Inferior parietal cortex (tissue), 1 donor: Measurements from ENCODE around the gene ST3GAL4.
"Not testable (repeated sequence)": the region's sequence is repeated elsewhere in the genome, so short reads cannot be mapped to it uniquely, and the experiment has no call there.

Experiments used
- DNase-seq: peaks from one replicate; pipeline ENCODE4 v3.0.0-alpha.2; 2016; ENCODE audit errors: extremely low spot score

ST3GAL4 gene

DNA sequence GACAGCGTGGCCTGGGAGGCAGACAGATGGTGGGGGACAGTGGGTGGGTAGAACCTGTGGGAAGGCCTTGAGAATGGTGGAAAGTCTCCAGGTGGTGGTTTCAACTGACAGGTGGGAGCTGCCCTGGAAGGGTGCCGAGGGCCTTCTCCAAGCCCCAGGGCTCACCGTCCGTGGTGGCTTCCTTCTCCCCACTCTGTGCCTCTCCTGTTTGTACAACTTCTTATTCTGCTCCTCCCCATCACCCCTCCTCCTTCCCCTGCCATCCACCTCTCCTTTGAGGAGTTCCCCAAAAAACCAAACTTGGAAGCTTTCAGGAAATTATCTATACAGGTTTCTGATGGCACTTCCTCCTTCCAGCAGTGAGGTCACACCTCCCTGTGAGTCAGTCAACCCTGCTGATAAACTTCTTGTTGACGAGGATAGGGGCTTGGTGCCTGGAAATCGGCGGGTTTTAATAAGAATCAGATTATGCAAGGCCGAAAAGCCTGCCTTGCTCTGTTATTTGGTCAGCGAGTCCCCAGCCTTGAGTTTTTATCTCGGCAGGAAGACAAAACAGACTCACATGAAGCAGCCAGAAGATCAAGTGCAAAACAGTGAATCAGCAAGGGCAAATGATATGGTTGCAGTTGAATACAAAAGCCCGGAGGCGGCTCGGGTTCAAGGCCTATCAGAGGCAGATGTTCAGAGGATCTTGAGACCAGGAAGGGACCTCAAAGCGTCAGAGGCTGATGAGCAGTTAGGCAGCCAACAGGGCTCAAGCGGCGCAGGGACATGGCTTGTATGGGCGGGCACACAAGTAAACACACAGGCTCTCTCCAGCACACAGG lies 9.5 kb upstream of the ST3GAL4 start:
- DNase-seq = no peak

GRCh38 chr11:126346586-126346940 lies 8.9 kb upstream of the ST3GAL4 start:
- no peak for DNase-seq

GRCh38 chr11:126346946-126347345 lies 8.5 kb upstream of the ST3GAL4 start:
- DNase-seq = not testable (repeated sequence)

DNA sequence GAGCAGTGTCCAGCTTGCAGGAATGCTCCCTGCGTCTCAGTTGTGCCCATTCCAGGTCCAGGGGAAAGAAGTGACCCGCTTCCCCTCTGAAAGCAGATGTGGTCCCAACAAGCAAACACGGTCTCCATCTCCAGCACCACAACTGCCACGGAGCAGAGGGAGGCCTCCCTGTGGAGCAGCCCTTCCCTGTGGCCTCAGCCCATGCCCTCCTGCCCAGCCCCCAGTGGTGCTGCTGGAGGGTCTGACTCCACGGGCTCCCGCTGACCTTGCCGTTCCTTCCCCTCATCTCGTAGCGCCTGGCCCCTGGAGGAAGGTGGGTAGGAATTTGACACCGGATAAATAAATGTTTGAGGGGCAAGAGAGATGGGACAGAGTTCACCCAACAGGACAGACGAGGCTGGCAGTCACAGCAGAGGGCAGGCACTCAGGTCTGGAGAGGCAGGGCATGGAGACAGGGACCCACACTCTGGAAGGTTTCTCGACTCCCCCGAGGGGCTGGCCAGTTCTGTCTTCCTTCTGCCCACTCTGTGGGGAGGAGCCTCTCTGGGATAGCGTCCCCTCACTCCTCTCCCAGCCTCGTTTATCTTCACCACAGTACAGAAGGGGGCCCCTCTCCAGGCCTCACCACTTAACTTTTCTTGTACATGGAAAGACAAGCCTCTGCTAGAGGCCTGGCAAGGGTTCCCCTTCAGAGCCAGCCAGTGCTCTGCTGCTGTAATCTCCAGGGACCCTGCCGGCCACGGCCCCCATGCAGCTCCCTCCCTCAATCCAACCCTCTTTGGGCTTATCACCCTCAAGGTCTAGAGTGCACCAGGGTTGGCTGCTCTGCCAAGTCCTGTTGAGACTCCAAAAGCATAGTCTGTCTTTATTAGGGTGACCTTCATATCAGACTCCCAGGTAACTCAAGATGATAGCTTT lies 7.5 kb upstream of the ST3GAL4 start:
- DNase-seq = no peak

GRCh38 chr11:126348806-126349582 lies 6.5 kb upstream of the ST3GAL4 start:
- no peak for DNase-seq

DNA sequence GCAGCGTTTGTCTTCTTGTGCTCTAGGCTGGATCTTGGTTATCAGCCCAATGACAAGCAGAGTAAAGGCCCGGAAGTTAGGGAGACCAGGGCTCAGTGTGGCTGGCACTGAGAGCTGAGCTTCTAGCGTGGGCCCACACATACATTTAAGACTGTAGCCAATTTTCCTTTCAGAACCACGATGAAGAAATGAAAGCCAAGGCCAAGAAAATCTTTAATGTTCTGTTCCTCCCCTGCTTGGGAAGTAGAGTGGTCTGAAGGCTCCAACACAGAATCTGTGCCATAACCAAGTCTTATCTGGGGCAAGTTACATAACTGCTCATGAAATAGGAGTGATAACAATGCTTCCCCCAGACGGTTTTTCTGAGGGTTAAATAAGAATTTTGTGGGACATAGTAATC lies 4.7 kb upstream of the ST3GAL4 start:
- no peak for DNase-seq

DNA sequence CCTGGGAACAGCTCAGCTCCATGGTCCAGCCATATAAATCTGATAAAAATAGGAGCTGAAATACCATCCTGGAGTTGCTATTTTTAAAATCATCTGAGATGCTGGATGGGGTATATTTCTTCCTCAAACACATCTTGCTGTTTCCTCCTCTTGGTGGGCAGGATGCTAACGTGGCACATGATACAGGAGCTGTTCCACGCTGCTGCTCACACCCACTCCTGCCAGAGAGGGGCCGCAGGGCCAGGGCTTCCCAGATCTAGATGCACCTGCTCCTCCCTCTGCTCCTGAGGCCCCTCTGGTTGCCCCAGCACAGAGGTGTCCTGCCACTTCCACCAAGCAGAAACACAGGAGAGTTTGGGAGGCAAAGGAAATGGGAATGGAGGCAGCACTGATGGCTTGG lies 3.3 kb upstream of the ST3GAL4 start:
- no peak for DNase-seq

- no peak for DNase-seq
These were observed 2.3 kb upstream of the ST3GAL4 start for GRCh38 chr11:126352934-126353801.

DNA sequence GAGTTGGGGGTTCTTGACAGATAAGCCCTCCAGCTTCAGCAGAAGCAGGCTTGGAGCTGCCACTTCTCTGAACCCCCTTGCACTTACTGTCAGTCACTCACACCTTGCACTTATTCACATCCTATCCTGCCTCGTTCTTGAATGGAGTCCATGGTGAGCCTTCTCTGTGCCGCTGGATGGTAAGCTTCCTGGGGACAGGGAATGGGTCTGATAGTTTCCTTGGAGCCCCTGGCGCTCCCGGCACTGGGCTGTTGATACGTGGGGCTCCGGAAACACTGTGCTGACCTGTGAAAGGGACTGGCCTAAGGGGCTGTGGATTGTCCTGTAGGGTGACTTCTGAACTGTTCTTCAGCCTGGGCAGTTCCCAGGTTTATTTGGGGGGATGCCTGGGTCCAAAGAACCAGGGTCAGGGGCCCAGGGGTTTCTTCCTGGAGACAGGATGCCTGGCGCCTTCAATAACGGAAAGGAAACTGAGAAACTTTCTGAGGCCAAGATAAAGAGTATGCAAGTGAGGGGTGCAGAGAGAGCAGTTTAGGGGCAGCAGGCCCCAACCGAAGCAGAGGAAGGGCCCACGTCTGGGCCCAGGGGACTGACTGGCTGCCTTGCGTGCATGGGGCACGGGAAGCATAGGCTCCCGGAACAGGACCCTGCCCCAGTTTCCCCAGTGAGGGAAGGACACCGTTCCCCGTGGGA lies 709 bp upstream of the ST3GAL4 start:
- no peak for DNase-seq

- DNase-seq = peak; percentile 75
These were observed 726 bp downstream of the ST3GAL4 start for GRCh38 chr11:126355926-126356897.

DNA sequence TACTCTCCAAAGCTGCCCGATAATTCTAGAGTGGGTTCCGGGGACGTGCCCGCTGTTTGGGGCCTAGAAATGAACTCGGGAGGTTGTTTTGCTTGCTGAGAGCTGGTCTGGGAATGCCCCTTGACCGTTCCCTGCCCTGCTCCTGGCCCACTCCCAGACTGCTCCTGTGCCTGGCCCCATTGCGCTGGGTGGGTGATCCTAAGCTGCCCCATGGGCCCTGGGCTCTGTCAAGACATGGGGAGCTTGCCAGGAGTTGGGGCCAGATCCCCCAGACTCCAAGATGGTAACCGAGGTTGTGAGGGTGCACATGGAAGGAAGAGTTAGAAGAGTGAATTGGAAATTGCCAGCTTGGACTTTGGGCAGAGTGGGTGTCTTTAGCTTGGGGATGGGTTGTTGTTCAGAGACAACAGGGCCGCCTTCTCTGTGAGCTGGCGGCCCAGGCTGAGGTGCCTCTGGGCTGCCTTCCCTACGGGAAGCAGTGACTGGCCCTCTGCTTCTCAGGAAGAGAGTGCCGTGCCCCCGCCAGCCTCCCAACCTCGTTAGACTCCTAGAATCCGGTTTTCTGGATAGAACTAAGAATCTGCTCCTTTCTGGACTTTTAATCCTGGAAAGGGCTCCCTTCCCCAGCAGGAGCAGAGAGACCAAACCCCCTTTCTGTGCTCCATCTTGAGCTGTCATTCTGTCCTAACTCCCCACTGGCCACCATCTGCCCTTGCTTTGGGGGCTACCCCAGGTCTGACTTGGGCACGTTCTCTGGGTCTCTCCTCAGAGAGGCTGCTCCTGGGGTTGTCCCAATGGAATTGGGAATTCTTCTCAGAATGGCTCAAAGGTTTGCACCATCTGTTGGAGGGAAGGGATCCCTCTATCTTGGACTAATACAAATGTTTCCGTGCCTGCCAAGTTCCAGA lies 1.8 kb downstream of the ST3GAL4 start:
- no peak for DNase-seq

DNA sequence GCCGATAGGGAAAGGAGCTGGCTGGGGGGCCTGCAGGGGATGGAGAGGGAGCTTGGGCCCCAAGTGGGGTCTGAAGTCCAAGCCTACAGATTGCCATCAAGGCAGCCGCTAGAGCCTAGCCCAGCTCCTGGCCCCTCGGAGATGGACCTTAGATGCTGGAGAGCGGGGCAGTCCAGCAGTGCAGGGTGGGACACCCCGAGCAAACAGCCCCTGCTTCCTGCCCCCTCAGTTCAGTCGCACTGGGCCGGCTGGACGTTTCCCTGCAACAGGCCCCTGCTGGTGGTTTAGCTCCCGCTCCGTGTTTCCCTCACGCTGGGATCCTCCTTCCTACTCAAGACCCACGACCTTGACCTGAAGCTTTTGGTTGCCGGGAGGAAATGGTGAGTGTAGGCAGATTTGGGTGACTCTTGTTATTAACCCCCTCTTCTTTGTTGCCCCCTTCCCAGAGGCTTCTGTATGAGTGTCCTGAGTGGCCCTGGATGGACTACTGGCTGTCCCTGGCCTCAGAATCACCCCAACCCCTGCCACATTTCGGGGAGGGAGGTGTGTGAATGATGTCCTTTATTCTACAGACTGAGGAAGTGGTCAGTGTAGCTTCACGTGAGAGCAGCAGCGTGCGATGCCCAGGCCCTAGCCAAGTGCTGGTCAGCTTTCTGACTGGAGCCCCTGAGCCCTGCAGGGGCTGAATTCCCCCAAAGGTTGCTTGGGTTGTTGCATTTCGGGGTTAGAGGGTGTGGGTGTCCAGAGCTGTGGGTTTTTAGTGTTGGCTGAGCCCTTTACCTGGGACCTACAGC lies 2.7 kb downstream of the ST3GAL4 start:
- no peak for DNase-seq

DNA sequence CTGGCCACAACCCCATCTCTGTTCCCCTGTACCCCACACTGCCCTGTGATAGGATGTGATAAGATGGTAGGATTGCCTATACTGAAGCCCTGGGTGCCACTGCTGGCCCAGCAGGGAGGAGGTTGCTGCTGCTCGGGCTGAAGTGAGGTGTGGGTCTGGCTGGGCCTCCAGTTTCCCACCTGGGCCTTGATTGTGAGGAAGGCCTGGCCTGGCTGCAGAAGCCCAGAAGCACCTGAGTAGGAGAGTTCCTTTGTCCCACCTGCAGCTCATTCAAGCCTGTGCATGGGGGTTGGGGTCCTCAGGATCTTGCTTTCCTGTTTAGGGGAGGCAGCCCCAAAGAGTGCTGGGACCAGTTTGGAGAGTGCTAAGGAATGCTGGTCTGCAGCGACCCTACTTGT lies 3.3 kb downstream of the ST3GAL4 start:
- no peak for DNase-seq

DNA sequence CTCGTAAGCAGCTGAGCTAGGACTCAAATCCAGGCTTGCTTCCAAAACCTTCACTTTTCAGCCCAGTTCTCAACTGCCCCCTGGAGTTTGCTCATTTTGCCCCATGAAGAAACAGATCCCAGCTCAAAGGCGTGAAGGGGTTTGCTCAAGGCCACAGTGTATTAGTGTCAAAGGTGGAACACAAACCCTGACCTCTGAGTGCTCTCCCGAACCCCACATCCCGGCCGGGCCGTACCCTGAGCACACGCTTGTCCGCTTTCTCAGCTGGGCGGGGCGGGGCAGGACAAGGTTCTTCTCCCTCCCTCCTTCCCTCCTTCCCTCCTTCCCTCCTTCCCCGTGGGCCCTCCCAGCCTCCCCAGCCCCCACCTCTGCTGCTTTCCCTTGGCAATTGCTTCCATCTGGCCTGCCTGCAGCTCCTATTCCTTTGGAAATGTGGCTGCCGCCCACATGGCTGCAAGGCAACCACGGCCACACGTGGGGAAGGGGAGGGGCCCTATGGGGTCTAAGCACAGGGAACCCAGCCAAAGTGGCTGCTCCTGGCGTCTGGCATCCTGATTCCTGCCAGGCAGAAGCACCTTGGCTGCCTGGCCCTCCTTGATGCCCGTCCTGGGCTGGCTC lies 4.1 kb downstream of the ST3GAL4 start:
- DNase-seq = no peak

- no peak for DNase-seq
These were observed 4.6 kb downstream of the ST3GAL4 start for GRCh38 chr11:126360049-126360446.

DNA sequence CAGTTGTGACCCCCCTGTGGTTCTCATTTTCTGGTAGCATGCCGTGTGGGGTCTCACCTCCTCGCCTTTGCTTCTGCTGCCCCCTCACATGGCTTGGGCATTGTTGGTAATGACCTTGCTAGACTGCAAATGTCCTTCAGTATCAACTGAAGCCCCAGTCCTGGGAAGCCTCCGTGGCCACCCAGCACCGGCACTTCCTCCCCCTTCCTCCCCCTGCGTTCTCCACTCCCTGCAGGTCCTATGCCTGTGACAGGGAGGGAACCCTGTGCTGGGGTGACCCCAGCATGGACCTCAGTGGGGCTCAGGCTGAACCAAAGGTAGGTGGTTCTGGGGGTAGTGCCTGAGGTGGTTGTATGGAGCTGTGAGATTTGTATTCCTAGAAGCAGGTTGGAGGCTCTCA lies 5.9 kb downstream of the ST3GAL4 start:
- DNase-seq = no peak
